ENCODE data around the gene GSTO2.

The GSTO2 gene

DNA sequence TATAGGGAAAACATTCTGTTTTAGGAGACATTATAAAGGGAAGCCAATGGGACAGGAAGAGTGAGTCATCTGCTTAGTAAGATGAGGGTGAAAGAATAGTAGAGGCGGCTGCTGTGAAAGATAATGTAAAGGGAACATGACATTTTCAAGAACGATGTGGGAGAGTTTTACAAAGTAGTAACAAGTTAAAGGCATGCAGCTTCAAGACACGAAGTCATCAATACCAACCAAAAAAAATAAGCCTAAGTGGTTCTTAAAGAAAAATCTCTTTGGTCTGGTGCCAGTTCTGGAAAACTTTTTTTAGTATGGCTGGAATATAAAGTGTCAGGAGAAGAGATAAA lies 8.2 kb upstream of the GSTO2 start:
- H3K79me2 ChIP-seq (ENCODE audit: control insufficient read depth, low read length) = peaks cover 88% of the 10 kb centered on the region
- H3K27ac ChIP-seq (ENCODE audit: low read depth, low read length) = no peak overlapping the region
- peaks cover 15% of the 10 kb centered on the region for H3K4me1 ChIP-seq (ENCODE audit: control insufficient read depth, low read length)
- peaks cover 91% of the 10 kb centered on the region for H3K36me3 ChIP-seq (ENCODE audit: control insufficient read depth, low read length)
- H3K27me3 ChIP-seq (ENCODE audit: control insufficient read depth, low read length) = no peaks in the 10 kb centered on the region
- TF ChIP-seq, protein P1, sequence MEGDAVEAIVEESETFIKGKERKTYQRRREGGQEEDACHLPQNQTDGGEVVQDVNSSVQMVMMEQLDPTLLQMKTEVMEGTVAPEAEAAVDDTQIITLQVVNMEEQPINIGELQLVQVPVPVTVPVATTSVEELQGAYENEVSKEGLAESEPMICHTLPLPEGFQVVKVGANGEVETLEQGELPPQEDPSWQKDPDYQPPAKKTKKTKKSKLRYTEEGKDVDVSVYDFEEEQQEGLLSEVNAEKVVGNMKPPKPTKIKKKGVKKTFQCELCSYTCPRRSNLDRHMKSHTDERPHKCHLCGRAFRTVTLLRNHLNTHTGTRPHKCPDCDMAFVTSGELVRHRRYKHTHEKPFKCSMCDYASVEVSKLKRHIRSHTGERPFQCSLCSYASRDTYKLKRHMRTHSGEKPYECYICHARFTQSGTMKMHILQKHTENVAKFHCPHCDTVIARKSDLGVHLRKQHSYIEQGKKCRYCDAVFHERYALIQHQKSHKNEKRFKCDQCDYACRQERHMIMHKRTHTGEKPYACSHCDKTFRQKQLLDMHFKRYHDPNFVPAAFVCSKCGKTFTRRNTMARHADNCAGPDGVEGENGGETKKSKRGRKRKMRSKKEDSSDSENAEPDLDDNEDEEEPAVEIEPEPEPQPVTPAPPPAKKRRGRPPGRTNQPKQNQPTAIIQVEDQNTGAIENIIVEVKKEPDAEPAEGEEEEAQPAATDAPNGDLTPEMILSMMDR (IDR thresholded peaks at IDR 0.05; ENCODE audit: low read depth, low read length, poor library complexity, severe bottlenecking) = no peak
- TF ChIP-seq EZH2phosphoT487 (IDR thresholded peaks at IDR 0.05; ENCODE audit: borderline replicate concordance, low read length) = no peak
- no peaks in the 10 kb centered on the region for H3K9me2 ChIP-seq (replicated peaks; ENCODE audit: control insufficient read depth, low read length)
- H3F3A ChIP-seq (ENCODE audit: control insufficient read depth, insufficient read depth) = peaks cover 9% of the 10 kb centered on the region; the same call in 1 of the 2 replicates
- no peak overlapping the region for H3K4me2 ChIP-seq (ENCODE audit: low read length)
- no peak overlapping the region for H3K4me3 ChIP-seq (ENCODE audit: low read length)
- H3K9me3 ChIP-seq (ENCODE audit: control insufficient read depth, insufficient read depth, low read length) = no peaks in the 10 kb centered on the region
- 0 out of 2 replicates have a peak, but pooled peaks cover 3% of the 10 kb centered on the region for H4K20me1 ChIP-seq (ENCODE audit: control insufficient read depth, insufficient read depth, low read depth, low read length)

DNA sequence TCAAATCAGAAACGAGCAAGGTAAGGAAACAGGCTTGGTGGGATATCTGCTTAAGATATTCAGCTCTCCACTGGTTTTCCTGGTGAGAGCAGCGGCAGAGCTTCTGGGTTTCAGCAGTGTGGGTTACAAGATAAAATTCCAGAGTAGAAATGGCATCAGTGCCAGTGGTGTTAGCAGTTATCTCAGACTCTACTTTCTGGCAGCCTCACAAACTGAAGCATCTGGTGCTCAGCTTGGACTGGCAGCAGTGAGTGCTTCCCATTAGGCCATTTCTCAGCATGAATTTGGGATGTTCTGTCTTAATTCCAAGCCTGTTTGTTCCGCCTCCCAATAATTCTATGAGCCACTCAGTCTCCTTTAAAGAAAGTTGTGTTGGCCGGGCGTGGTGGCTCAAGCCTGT lies 6.9 kb upstream of the GSTO2 start:
- Histone ChIP-seq H3K36me3 (ENCODE audit: control insufficient read depth, low read length) (peaks cover 98% of the 10 kb centered on the region), H4K20me1 (ENCODE audit: control insufficient read depth, insufficient read depth, low read depth, low read length) (0 out of 2 replicates have a peak, but pooled peaks cover 3% of the 10 kb centered on the region)
- TF ChIP-seq, protein P1 (IDR thresholded peaks at IDR 0.05; ENCODE audit: low read depth, low read length, poor library complexity, severe bottlenecking) = no peak
- TF ChIP-seq EZH2phosphoT487 (IDR thresholded peaks at IDR 0.05; ENCODE audit: borderline replicate concordance, low read length) = no peak

DNA sequence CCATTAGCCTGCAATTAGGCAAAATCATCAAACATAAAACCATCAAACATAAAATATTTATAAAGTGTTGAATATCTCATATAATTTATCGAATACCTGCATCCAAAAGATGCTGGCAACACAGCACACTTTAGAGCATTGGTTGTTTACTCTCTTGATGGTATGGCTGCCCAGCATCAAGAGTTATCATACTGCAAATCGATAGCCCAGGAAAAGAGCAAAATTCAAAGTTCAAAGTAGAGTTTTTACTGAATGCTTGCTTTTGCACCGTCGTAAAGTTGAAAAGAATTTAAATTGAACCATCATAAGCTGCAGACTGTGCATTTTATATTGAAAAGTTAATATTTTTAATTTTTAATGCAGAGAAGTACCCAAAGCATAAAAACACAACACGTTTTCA lies 4.2 kb upstream of the GSTO2 start:
- Histone ChIP-seq H4K20me1 (ENCODE audit: control insufficient read depth, insufficient read depth, low read depth, low read length) (no peaks in the 10 kb centered on the region), H3K4me1 (ENCODE audit: control insufficient read depth, low read length) (peaks cover 17% of the 10 kb centered on the region), H3K4me2 (ENCODE audit: low read length) (no peak overlapping the region), H3K9me2 (replicated peaks; ENCODE audit: control insufficient read depth, low read length) (no peaks in the 10 kb centered on the region), H3K27ac (ENCODE audit: low read depth, low read length) (no peak overlapping the region), H3K4me3 (ENCODE audit: low read length) (no peak overlapping the region), H3F3A (ENCODE audit: control insufficient read depth, insufficient read depth) (peaks cover 11% of the 10 kb centered on the region), H3K27me3 (ENCODE audit: control insufficient read depth, low read length) (no peaks in the 10 kb centered on the region), H3K9me3 (ENCODE audit: control insufficient read depth, insufficient read depth, low read length) (no peaks in the 10 kb centered on the region), H3K79me2 (ENCODE audit: control insufficient read depth, low read length) (peaks cover 80% of the 10 kb centered on the region), H3K36me3 (ENCODE audit: control insufficient read depth, low read length) (peaks cover 89% of the 10 kb centered on the region)
- no peak for TF ChIP-seq EZH2phosphoT487 (IDR thresholded peaks at IDR 0.05; ENCODE audit: borderline replicate concordance, low read length)
- TF ChIP-seq, protein P1 (IDR thresholded peaks at IDR 0.05; ENCODE audit: low read depth, low read length, poor library complexity, severe bottlenecking) = no peak

More for the DNA sequence above, 6.9 kb upstream of the GSTO2 start:
- Histone ChIP-seq H3K27ac (ENCODE audit: low read depth, low read length) (no peak overlapping the region), H3K9me3 (ENCODE audit: control insufficient read depth, insufficient read depth, low read length) (no peaks in the 10 kb centered on the region), H3K27me3 (ENCODE audit: control insufficient read depth, low read length) (no peaks in the 10 kb centered on the region), H3K4me2 (ENCODE audit: low read length) (no peak overlapping the region), H3F3A (ENCODE audit: control insufficient read depth, insufficient read depth) (peaks cover 11% of the 10 kb centered on the region), H3K4me1 (ENCODE audit: control insufficient read depth, low read length) (peaks cover 4% of the 10 kb centered on the region), H3K79me2 (ENCODE audit: control insufficient read depth, low read length) (peaks cover 87% of the 10 kb centered on the region), H3K4me3 (ENCODE audit: low read length) (no peak overlapping the region), H3K9me2 (replicated peaks; ENCODE audit: control insufficient read depth, low read length) (no peaks in the 10 kb centered on the region)

Measured in DOHH2 (cell line).